ENCODE data around the gene CEP250. TPM values are rescaled to one million over a fixed set of nuclear protein-coding genes. Genes with fewer than 3 reads are reported as not detected.

The CEP250 gene
- total RNA-seq, 1 experiment from 2014 or later = 42.3 TPM

DNA sequence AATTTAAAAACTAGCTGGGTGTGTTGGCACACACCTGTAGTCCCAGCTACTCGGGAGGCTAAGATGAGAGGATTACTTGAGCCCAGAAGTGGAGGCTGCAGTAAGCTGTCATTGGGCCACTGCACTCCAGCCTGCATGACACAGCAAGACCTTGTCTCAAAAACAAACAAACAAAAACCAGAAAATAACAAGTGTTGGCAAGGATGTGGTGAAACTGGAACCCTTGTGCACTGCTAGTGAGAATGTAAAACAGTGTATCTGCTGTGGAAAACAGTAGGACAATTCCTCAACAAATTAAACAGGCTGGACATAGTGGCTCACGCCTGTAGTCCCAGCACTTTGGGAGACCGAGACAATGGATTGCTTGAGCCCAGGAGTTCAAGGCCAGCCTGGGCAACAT, 47.1 kb upstream of the CEP250 start:
- Histone ChIP-seq H3K4me2 (ENCODE audit: low read length) (no peak overlapping the region), H3K79me2 (ENCODE audit: insufficient read depth, low read length) (peaks cover 76% of the 10 kb centered on the region), H3K27ac (ENCODE audit: low read depth, low read length) (no peak overlapping the region), H3K9ac (ENCODE audit: low read length) (no peak overlapping the region), H3K36me3 (ENCODE audit: control insufficient read depth in 1 of 2, insufficient read depth in 2 of 2, low read length in 2 of 2) (peaks cover 10 to 21% of the 10 kb centered on the region in 2 experiments; a peak in 3 of 4 replicates), H3K9me3 (ENCODE audit: control insufficient read depth in 1 of 2, insufficient read depth in 1 of 2, low read depth in 1 of 2, low read length in 2 of 2) (no peaks in the 10 kb centered on the region), H3K27me3 (ENCODE audit: insufficient read depth, low read length) (no peaks in the 10 kb centered on the region), H3K4me3 (replicated peaks in 1 of 2; ENCODE audit: low read depth in 1 of 2, low read length in 2 of 2) (no peak overlapping the region), H3K4me1 (ENCODE audit: control insufficient read depth in 1 of 2, insufficient read depth in 2 of 2, low read length in 2 of 2) (peaks cover 0 to 16% of the 10 kb centered on the region in 2 experiments; a peak in 2 of 4 replicates), H3K9me2 (ENCODE audit: insufficient read depth) (no peaks in the 10 kb centered on the region), H4K20me1 (ENCODE audit: insufficient read depth) (0 out of 2 replicates have a peak, but pooled peaks cover 6% of the 10 kb centered on the region), H2AFZ (ENCODE audit: low read depth, low read length, poor library complexity, severe bottlenecking) (no peak overlapping the region)
- DNase-seq (ENCODE audit: low read depth, low spot score) (no peak), ATAC-seq (no peak)
- ChIA-PET POLR2A (no interaction called here), CTCF (no interaction called here), RAD21 (ENCODE audit: low non-redundant PET in 1 of 2, low total read pairs in 2 of 2, uncharacterized antibody in 2 of 2, unreplicated experiment in 2 of 2) (no interaction called here)
- intact Hi-C loops (cut with micrococcal nuclease) = no loop called here
- TF ChIP-seq ZFX (IDR thresholded peaks at IDR 0.05) (no peak), CEBPB (IDR thresholded peaks at IDR 0.05; ENCODE audit: low read depth) (no peak), POLR2AphosphoS5 (IDR thresholded peaks at IDR 0.05; ENCODE audit: low read depth, low read length) (no peak), SRF (IDR thresholded peaks at IDR 0.05; ENCODE audit: low read depth) (no peak), JUND (IDR thresholded peaks at IDR 0.05) (no peak), EZH2phosphoT487 (IDR thresholded peaks at IDR 0.05; ENCODE audit: borderline replicate concordance) (no peak), TCF7L2 (IDR thresholded peaks at IDR 0.05; ENCODE audit: borderline replicate concordance, extremely low read depth, insufficient read depth, insufficient read length) (no peak)
- TF ChIP-seq, protein P1, sequence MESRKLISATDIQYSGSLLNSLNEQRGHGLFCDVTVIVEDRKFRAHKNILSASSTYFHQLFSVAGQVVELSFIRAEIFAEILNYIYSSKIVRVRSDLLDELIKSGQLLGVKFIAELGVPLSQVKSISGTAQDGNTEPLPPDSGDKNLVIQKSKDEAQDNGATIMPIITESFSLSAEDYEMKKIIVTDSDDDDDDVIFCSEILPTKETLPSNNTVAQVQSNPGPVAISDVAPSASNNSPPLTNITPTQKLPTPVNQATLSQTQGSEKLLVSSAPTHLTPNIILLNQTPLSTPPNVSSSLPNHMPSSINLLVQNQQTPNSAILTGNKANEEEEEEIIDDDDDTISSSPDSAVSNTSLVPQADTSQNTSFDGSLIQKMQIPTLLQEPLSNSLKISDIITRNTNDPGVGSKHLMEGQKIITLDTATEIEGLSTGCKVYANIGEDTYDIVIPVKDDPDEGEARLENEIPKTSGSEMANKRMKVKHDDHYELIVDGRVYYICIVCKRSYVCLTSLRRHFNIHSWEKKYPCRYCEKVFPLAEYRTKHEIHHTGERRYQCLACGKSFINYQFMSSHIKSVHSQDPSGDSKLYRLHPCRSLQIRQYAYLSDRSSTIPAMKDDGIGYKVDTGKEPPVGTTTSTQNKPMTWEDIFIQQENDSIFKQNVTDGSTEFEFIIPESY (IDR thresholded peaks at IDR 0.05; ENCODE audit: extremely low read depth, insufficient replicate concordance, low read length) = no peak
- TF ChIP-seq, protein P2, sequence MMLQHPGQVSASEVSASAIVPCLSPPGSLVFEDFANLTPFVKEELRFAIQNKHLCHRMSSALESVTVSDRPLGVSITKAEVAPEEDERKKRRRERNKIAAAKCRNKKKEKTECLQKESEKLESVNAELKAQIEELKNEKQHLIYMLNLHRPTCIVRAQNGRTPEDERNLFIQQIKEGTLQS (IDR thresholded peaks at IDR 0.05) = no peak
- no TSS peak for BruUV-seq (replicated peaks)

All from HCT116 (cell line).